DND-41 (cell line): ENCODE measurements around the gene ZSWIM5.
A peak's percentile ranks its signal among the peaks of the same experiment; 100 is the strongest.

Experiments used
- ATAC-seq: fragments of 200-7000 bp; cut with Tn5 transposase; 3 replicates; pipeline ENCODE4 v1.9.1; 2021; ENCODE audit warnings: low read depth; ENCODE audit not compliant: insufficient read depth
- DNase-seq: peaks from one replicate; pipeline ENCODE4 v3.0.0-alpha.2; 2020
- H2AFZ ChIP-seq: 2 replicates; pipeline ENCODE4 v1.6.0; 2012; ENCODE audit warnings: low read depth, low read length
- H3K27ac ChIP-seq: 2 replicates; pipeline ENCODE4 v1.5.1; 2012; ENCODE audit warnings: low read length, inconsistent platforms
- H3K27me3 ChIP-seq: fragments of 200-600 bp; sonication (generic); 2 replicates; pipeline ENCODE4 v1.6.0; 2012; ENCODE audit warnings: low read length, mild to moderate bottlenecking, inconsistent platforms; ENCODE audit not compliant: insufficient read depth, poor library complexity
- H3K36me3 ChIP-seq: 2 replicates; pipeline ENCODE4 v1.5.1; 2012; ENCODE audit warnings: low read length, inconsistent platforms; ENCODE audit not compliant: insufficient read depth
- H3K4me1 ChIP-seq: 2 replicates; pipeline ENCODE4 v1.5.1; 2012; ENCODE audit warnings: mild to moderate bottlenecking, low read length; ENCODE audit not compliant: insufficient read depth
- H3K4me2 ChIP-seq: 2 replicates; pipeline ENCODE4 v1.6.0; 2012; ENCODE audit warnings: mild to moderate bottlenecking, moderate library complexity, low read length, inconsistent platforms; ENCODE audit not compliant: insufficient read depth
- H3K4me3 ChIP-seq, 2 experiments: fragments of 200-600 bp in 1 of 2; shearing (Covaris generic) in 1 of 2; 2 replicates each; pipeline ENCODE4 v1.5.1; 2012 to 2016; ENCODE audit warnings: inconsistent platforms in 2 of 2, low read length in 2 of 2, mild to moderate bottlenecking in 2 of 2, low read depth in 1 of 2, moderate library complexity in 1 of 2
- H3K79me2 ChIP-seq: 2 replicates; pipeline ENCODE4 v1.6.0; 2012; ENCODE audit warnings: low read length, inconsistent platforms; ENCODE audit not compliant: insufficient read depth
- H3K9ac ChIP-seq: 2 replicates; pipeline ENCODE4 v1.6.0; 2012; ENCODE audit warnings: low read depth, mild to moderate bottlenecking, inconsistent platforms, low read length, moderate library complexity
- H3K9me3 ChIP-seq: 2 replicates; pipeline ENCODE4 v1.5.1; 2012; ENCODE audit warnings: low read length, moderate library complexity, mild to moderate bottlenecking, inconsistent platforms; ENCODE audit not compliant: insufficient read depth, severe bottlenecking
- H4K20me1 ChIP-seq: 2 replicates; pipeline ENCODE4 v1.6.0; 2012; ENCODE audit warnings: low read length; ENCODE audit not compliant: insufficient read depth
- EZH2 ChIP-seq: IDR thresholded peaks from 3 replicates; pipeline ENCODE4 v1.6.1; 2012; ENCODE audit warnings: borderline replicate concordance, low read depth, mild to moderate bottlenecking, moderate library complexity, low read length, inconsistent platforms; ENCODE audit not compliant: severe bottlenecking
- TF ChIP-seq, protein P1 (sequence below): IDR thresholded peaks from 2 replicates; pipeline ENCODE4 v1.5.1; 2012; ENCODE audit warnings: borderline replicate concordance, low read length, moderate library complexity, mild to moderate bottlenecking; ENCODE audit not compliant: poor library complexity, severe bottlenecking; ENCODE audit errors: extremely low read depth

Gene ZSWIM5

DNA sequence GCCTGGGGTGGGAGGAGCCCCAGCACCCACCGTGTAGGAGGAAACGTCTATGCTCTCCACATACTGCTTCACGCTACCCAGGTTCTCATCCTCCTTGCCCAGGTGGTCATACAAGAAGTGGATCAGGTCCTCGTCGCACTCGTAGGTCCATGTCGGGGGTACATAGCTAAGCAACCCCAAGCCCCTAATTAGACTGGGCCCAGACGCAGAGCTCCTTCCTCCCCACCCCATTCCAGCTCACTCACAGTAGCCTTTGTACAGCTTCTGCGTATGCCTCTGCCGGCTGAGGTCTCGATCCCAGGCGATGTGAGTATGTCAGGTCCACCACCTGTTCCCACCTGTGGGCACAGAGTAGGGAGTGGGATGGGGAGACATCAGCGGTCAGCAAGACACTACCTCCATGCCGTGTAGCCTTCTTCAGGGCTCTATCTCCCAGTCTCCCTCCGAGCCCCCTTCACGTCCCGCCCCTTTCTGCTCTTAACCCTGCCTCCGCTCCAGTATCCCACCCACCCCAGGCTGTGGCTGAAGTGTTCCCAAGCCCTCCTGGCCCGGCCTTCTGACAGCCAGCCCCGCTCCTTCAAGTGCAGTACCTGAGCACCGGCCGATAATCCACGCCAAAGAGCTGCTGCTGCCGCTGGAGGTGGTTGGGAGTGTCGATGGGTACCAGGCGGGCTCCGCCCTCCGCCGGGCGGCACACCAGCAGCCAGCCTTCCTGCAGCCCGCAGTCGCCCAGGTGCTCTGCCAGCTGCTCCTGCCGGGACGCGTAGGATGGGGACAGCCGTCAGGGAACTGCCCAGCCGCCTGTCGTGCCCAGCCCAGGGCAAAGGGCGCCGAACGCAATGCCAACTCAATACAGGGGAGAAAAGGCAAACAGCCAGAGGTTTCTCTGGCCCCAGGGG is 196.2 kb downstream of the ZSWIM5 start:
- H3K4me1 ChIP-seq, result peaks cover 45% of the 10 kb centered on the region
- TF ChIP-seq EZH2, result no peak
- TF ChIP-seq, protein P1, sequence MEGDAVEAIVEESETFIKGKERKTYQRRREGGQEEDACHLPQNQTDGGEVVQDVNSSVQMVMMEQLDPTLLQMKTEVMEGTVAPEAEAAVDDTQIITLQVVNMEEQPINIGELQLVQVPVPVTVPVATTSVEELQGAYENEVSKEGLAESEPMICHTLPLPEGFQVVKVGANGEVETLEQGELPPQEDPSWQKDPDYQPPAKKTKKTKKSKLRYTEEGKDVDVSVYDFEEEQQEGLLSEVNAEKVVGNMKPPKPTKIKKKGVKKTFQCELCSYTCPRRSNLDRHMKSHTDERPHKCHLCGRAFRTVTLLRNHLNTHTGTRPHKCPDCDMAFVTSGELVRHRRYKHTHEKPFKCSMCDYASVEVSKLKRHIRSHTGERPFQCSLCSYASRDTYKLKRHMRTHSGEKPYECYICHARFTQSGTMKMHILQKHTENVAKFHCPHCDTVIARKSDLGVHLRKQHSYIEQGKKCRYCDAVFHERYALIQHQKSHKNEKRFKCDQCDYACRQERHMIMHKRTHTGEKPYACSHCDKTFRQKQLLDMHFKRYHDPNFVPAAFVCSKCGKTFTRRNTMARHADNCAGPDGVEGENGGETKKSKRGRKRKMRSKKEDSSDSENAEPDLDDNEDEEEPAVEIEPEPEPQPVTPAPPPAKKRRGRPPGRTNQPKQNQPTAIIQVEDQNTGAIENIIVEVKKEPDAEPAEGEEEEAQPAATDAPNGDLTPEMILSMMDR, result no peak
- H3K27me3 ChIP-seq, result no peaks in the 10 kb centered on the region
- peaks cover 24% of the 10 kb centered on the region for H3K79me2 ChIP-seq
- peak overlapping the region; percentile 73 for H3K9ac ChIP-seq
- H3K9me3 ChIP-seq, result no peaks in the 10 kb centered on the region
- H3K4me2 ChIP-seq, result peak overlapping the region; percentile 84
- H2AFZ ChIP-seq, result peak overlapping the region; percentile 100
- peak overlapping the region; percentile 77 for H3K27ac ChIP-seq
- H4K20me1 ChIP-seq, result peaks cover 9% of the 10 kb centered on the region; the same call in 1 of the 2 replicates
- ATAC-seq (peak; percentile 25; the same call in 2 of the 3 replicates), DNase-seq (peak; percentile 47)
- peak overlapping the region; percentile 55 to 78; a peak in 3 of 4 replicates for H3K4me3 ChIP-seq
- peaks cover 55% of the 10 kb centered on the region for H3K36me3 ChIP-seq

DNA sequence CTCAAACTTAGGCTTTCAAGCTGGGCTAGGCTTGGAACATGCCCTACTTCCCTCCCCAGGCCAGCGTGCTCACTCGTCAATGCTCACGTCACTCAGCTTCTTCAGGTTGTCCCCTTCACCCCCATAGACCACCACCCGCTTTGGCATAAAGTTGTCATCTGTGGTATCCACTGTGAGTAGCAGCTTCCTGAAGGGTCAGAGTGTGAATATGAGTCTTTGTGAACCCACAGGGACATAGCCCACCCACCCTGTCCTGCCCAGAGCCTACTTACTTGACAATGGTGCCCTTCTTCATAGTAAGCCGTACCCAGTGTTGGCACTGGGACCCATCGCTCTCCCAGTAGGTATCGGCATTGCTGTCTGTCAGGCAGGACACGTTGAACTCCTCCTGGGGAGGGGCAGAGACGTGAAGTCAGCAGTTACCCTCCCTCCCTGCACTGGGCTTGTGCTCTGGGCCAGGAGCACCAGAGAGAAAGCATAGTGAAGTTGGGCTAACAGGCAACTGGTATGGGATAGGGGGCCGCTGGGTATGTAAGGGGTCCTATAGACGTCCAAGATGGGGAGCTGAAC is 197.0 kb downstream of the ZSWIM5 start:
- TF ChIP-seq, protein P1, result no peak
- no peak for TF ChIP-seq EZH2
- no peak overlapping the region for H3K27ac ChIP-seq
- DNase-seq (no peak), ATAC-seq (no peak)
- H3K27me3 ChIP-seq, result no peaks in the 10 kb centered on the region
- peaks cover 9% of the 10 kb centered on the region; the same call in 1 of the 2 replicates for H4K20me1 ChIP-seq
- H3K4me1 ChIP-seq, result peaks cover 43% of the 10 kb centered on the region
- H3K36me3 ChIP-seq, result peaks cover 60% of the 10 kb centered on the region
- peak overlapping the region in 1 of 2 experiments; percentile 78; a peak in 1 of 4 replicates for H3K4me3 ChIP-seq
- H2AFZ ChIP-seq, result no peak overlapping the region
- peaks cover 24% of the 10 kb centered on the region for H3K79me2 ChIP-seq
- H3K9ac ChIP-seq, result 0 out of 2 replicates have a peak overlapping the region, but pooled peaks have one; percentile 73
- no peaks in the 10 kb centered on the region for H3K9me3 ChIP-seq
- peak overlapping the region; percentile 84 for H3K4me2 ChIP-seq

- Histone ChIP-seq H3K9me3 (no peaks in the 10 kb centered on the region), H2AFZ (no peak overlapping the region), H3K4me3 (no peak overlapping the region), H3K4me1 (peaks cover 34% of the 10 kb centered on the region), H3K9ac (no peak overlapping the region), H3K79me2 (peaks cover 24% of the 10 kb centered on the region), H3K27me3 (no peaks in the 10 kb centered on the region), H3K4me2 (no peak overlapping the region), H3K36me3 (peaks cover 63% of the 10 kb centered on the region), H4K20me1 (peaks cover 9% of the 10 kb centered on the region; the same call in 1 of the 2 replicates), H3K27ac (no peak overlapping the region)
- TF ChIP-seq EZH2, result no peak
- TF ChIP-seq, protein P1, result no peak
- no peak for DNase-seq
- no peak for ATAC-seq
These were observed 197.9 kb downstream of the ZSWIM5 start for GRCh38 chr1:45008516-45008915.
